Measurements from ENCODE around the gene LRRC59. TPM values are rescaled to one million over a fixed set of nuclear protein-coding genes. Genes with fewer than 3 reads are reported as not detected.
"Not testable (repeated sequence)": the region's sequence is repeated elsewhere in the genome, so short reads cannot be mapped to it uniquely, and the experiment has no call there.

LRRC59 gene
- total RNA-seq, 1 donor from 2014 or later = 68.0 TPM

- Histone ChIP-seq H3K9me3 (no peaks in the 10 kb centered on the region), H3K27me3 (no peaks in the 10 kb centered on the region), H3K4me1 (peaks cover 21% of the 10 kb centered on the region), H3K4me3 (no peak overlapping the region), H3K36me3 (no peaks in the 10 kb centered on the region), H3K27ac (no peak overlapping the region)
- intact Hi-C loops (cut with DNase I) = no loop called here
- no peak for TF ChIP-seq CTCF (IDR thresholded peaks at IDR 0.05)
- no peak for ATAC-seq
- no peak for DNase-seq
These were observed 33.7 kb upstream of the LRRC59 start for GRCh38 chr17:50430821-50431618.

DNA sequence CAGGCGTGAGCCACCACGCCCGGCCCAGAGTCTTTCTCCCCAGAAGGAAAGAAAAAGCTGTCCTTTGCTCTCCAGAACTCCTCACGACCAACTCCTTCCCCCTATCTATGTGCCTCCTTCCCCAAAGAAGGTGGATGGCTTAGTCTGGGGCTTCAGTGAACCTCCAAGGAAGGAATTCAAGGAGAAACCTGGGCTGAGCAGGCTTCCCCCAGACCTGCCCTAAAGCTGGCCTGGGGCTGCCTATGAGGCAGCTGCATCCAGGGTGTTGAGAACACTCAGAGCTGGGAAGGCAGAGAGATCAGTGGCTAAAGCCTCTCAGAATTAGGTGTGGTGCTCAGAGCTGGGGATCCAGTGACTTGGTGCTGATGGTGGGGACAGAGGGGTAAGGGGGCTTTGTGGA is 32.5 kb upstream of the LRRC59 start:
- Histone ChIP-seq H3K9me3 (no peaks in the 10 kb centered on the region), H3K4me3 (no peak overlapping the region), H3K27me3 (no peaks in the 10 kb centered on the region), H3K4me1 (peaks cover 28% of the 10 kb centered on the region), H3K27ac (no peak overlapping the region), H3K36me3 (no peaks in the 10 kb centered on the region)
- intact Hi-C loops (cut with DNase I) = no loop called here
- ATAC-seq = no peak
- no peak for DNase-seq
- TF ChIP-seq CTCF (IDR thresholded peaks at IDR 0.05) = no peak

DNA sequence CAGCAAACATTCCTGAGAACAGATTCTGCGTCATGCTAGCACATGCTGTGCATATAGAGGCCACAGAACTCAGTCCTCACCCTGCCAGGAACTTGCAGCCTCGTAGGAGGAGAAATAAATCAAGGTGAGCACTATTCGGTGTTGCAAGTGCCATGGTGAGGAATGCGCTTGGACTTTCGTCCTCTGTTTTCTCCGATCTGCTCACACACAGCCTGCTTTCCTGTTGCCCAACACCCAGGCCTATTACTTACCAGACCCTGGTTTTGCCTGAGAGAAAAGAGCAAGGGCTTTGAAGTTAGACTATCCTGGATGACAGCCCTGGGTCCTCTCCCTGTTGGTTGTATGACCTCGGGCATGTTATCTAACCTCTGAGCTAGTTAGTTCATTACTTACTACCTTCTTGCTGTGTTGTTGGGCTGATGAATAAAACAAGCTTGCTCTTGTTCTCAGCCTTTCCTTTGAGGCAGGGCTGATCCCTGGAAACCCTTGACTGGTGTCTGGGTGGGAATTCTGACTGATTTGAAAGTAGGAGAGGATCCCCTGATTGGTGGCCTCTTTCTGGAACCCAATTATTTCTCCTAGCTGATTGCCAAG is 31.6 kb upstream of the LRRC59 start:
- no peak for TF ChIP-seq CTCF (IDR thresholded peaks at IDR 0.05)
- Histone ChIP-seq H3K27ac (no peak overlapping the region), H3K9me3 (no peaks in the 10 kb centered on the region), H3K4me1 (peaks cover 37% of the 10 kb centered on the region), H3K27me3 (no peaks in the 10 kb centered on the region), H3K4me3 (no peak overlapping the region), H3K36me3 (no peaks in the 10 kb centered on the region)
- intact Hi-C loops (cut with DNase I) = no loop called here
- no peak for DNase-seq
- peak; percentile 32 for ATAC-seq

GRCh38 chr17:50428126-50428525 is 30.8 kb upstream of the LRRC59 start:
- H3K4me1 ChIP-seq = peaks cover 41% of the 10 kb centered on the region
- DNase-seq; H3K4me3 ChIP-seq; ATAC-seq; H3K9me3 ChIP-seq; H3K36me3 ChIP-seq; intact Hi-C loops (cut with DNase I); H3K27me3 ChIP-seq: not testable (repeated sequence)
- peak overlapping the region; percentile 78 for H3K27ac ChIP-seq

DNA sequence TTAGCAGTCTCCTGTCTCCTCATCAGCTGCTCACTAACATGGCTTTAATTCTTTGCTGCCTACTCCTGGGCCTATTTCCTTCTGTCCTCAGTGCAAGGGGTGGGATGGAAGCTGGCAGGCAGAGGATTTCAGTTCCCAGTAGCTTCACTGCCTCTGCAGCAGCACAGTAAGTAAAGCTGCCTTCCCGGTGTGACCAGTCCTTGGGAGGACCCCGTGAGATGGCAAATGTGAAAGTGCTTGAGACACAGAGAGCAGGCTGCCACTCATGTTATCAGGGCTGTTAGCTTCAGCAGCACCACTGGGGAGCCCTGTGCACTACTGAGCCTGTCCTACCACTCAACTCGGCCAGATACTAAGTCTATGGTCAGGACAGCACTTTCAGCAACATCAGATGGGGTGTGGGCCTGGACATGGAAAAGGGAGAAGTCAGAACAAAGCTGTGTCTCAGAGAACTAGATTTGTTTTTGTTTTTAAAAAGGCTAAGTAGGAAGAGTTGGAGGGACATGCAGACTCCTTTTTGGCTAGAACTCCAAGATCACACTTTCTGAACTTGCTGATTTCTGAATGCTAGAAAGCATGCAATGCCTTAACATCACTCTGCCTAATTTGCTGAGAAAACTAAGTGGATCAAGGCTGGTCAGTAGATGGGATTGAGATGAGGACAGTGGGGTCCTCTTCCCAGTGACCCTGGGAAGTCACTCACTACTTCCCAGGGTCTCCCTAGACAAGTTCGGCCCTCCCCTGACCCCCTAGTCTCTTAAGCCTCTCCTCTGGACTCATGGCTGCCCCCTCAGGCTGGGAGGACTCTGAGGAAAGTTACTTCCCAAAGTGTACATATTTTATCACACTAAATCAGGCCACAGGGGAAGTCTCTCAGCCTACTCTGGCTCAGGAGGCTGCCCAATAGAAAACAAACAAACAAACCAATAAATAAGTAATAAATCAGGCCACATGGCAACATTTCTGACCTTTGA is 29.8 kb upstream of the LRRC59 start:
- intact Hi-C loops (cut with DNase I) = no loop called here
- H3K4me1 ChIP-seq = peaks cover 44% of the 10 kb centered on the region
- H3K27ac ChIP-seq = peak overlapping the region; percentile 78
- ATAC-seq (peak; percentile 65), DNase-seq (no peak)
- H3K4me3 ChIP-seq = peak overlapping the region; percentile 87
- TF ChIP-seq CTCF (IDR thresholded peaks at IDR 0.05) = peak; percentile 23
- no peaks in the 10 kb centered on the region for H3K36me3 ChIP-seq
- no peaks in the 10 kb centered on the region for H3K27me3 ChIP-seq
- H3K9me3 ChIP-seq = no peaks in the 10 kb centered on the region

GRCh38 chr17:50426472-50426782 is 29.1 kb upstream of the LRRC59 start:
- H3K4me1 ChIP-seq = peaks cover 49% of the 10 kb centered on the region
- H3K4me3 ChIP-seq = peak overlapping the region; percentile 87

More at GRCh38 chr17:50426472-50426782, 29.1 kb upstream of the LRRC59 start:
- Histone ChIP-seq H3K36me3 (no peaks in the 10 kb centered on the region), H3K27ac (peak overlapping the region; percentile 78), H3K27me3 (no peaks in the 10 kb centered on the region), H3K9me3 (no peaks in the 10 kb centered on the region)
- no peak for TF ChIP-seq CTCF (IDR thresholded peaks at IDR 0.05)
- no peak for ATAC-seq
- no peak for DNase-seq
- intact Hi-C loops (cut with DNase I) = no loop called here
